HT1080 (cell line): ENCODE data around the gene ZNF524. TPM values are rescaled to one million over a fixed set of nuclear protein-coding genes. Genes with fewer than 3 reads are reported as not detected.

Source experiments
- DNase-seq: peaks from one replicate; pipeline ENCODE4 v3.0.0-alpha.2; 2015; ENCODE audit warnings: low read depth
- total RNA-seq: library from RNA; depleted of rRNA; stranded (reverse); fragments of >200 nt; shearing (Covaris generic); gene quantifications from 2 replicates; pipeline ENCODE4 v1.2.3, GENCODE V29; 2014

ZNF524 gene
- total RNA-seq, 1 experiment from 2014 or later, result 26.2 TPM

GRCh38 chr19:55641426-55642152, 41.5 kb downstream of the ZNF524 start:
- DNase-seq, result no peak

- DNase-seq, result no peak
Observed at GRCh38 chr19:55642153-55643002, 42.3 kb downstream of the ZNF524 start.

GRCh38 chr19:55643003-55643886, 43.2 kb downstream of the ZNF524 start, which contains the start of gene ZNF581:
Gene ZNF581 (plus strand): TSS chr19:55643649. CDS start chr19:55644572, 923 bp downstream.
- peak; percentile 80 for DNase-seq

- no peak for DNase-seq
Observed at GRCh38 chr19:55643887-55644176, 43.7 kb downstream of the ZNF524 start.

GRCh38 chr19:55644191-55644833, 44.2 kb downstream of the ZNF524 start:
- DNase-seq, result no peak

GRCh38 chr19:55644842-55645511, 44.9 kb downstream of the ZNF524 start:
- DNase-seq, result no peak

- DNase-seq, result no peak
Observed at GRCh38 chr19:55645512-55645881, 45.4 kb downstream of the ZNF524 start.

GRCh38 chr19:55646889-55647731, 47.0 kb downstream of the ZNF524 start:
- DNase-seq, result no peak

GRCh38 chr19:55647732-55648584, 47.9 kb downstream of the ZNF524 start, which contains the start of gene CCDC106:
Gene CCDC106 (plus strand): TSS chr19:55648212. CDS start chr19:55649047, 835 bp downstream.
- DNase-seq, result peak; percentile 61

- DNase-seq, result no peak
Observed at GRCh38 chr19:55648585-55649267, 48.6 kb downstream of the ZNF524 start.

GRCh38 chr19:55649268-55650125, 49.4 kb downstream of the ZNF524 start:
- no peak for DNase-seq

GRCh38 chr19:55650126-55650557, 50.1 kb downstream of the ZNF524 start:
- no peak for DNase-seq

- no peak for DNase-seq
Observed at GRCh38 chr19:55650602-55651230, 50.6 kb downstream of the ZNF524 start.

GRCh38 chr19:55651236-55651635, 51.1 kb downstream of the ZNF524 start:
- no peak for DNase-seq

GRCh38 chr19:55652311-55653128, 52.4 kb downstream of the ZNF524 start:
- DNase-seq, result no peak
